Measurements from ENCODE around the gene CLBA1. TPM values are rescaled to one million over a fixed set of nuclear protein-coding genes. Genes with fewer than 3 reads are reported as not detected.

CLBA1 gene
- total and polyA plus RNA-seq, 2 donors from 2014 or later: 13.2 to 22.6 TPM

DNA sequence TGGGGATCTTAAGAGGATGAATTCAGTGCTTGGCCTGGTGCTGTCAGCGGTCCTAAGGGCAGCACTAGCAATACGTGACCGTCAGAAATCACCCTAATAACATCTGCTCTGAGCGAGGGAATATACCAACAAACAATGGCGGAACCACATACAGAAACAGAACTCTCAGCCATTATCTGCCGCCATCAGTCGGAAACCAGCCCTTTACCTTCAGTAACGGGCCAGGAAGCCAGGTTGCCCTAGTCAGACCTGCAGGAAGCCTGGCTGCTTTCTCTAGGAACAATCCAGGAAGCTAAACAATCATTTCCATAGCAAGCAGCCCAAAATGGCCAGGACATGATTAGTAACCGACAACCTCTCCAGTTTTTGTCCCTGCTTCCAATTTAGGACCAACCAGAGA is 29.7 kb downstream of the CLBA1 start:
- DNase-seq (no peak), FAIRE-seq (no peak)
- H3K27me3 ChIP-seq (ENCODE audit: control insufficient read depth, insufficient read depth, low read length): no peaks in the 10 kb centered on the region
- H3K9ac ChIP-seq (ENCODE audit: low read length in 3 of 3): no peak overlapping the region
- no peak overlapping the region for H3K27ac ChIP-seq (ENCODE audit: low read depth in 2 of 2, low read length in 2 of 2)
- H3K4me3 ChIP-seq (ENCODE audit: low read length in 3 of 3): no peak overlapping the region
- intact Hi-C loops (cut with DNase I): no loop called here
- no peaks in the 10 kb centered on the region for H3K9me3 ChIP-seq (ENCODE audit: control insufficient read depth in 2 of 3, insufficient read depth in 1 of 3, low read length in 3 of 3)
- H3K36me3 ChIP-seq (ENCODE audit: control insufficient read depth in 2 of 3, insufficient read depth in 3 of 3, low read length in 3 of 3): no peaks in the 10 kb centered on the region
- TF ChIP-seq, protein P1, sequence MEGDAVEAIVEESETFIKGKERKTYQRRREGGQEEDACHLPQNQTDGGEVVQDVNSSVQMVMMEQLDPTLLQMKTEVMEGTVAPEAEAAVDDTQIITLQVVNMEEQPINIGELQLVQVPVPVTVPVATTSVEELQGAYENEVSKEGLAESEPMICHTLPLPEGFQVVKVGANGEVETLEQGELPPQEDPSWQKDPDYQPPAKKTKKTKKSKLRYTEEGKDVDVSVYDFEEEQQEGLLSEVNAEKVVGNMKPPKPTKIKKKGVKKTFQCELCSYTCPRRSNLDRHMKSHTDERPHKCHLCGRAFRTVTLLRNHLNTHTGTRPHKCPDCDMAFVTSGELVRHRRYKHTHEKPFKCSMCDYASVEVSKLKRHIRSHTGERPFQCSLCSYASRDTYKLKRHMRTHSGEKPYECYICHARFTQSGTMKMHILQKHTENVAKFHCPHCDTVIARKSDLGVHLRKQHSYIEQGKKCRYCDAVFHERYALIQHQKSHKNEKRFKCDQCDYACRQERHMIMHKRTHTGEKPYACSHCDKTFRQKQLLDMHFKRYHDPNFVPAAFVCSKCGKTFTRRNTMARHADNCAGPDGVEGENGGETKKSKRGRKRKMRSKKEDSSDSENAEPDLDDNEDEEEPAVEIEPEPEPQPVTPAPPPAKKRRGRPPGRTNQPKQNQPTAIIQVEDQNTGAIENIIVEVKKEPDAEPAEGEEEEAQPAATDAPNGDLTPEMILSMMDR (IDR thresholded peaks at IDR 0.05; ENCODE audit: borderline replicate concordance, extremely low read depth, insufficient read depth): no peak
- peaks cover 0 to 14% (median 0%) of the 10 kb centered on the region in 3 donors for H3K4me1 ChIP-seq (ENCODE audit: control insufficient read depth in 2 of 3, insufficient read depth in 2 of 3, low read depth in 1 of 3, low read length in 3 of 3)

DNA sequence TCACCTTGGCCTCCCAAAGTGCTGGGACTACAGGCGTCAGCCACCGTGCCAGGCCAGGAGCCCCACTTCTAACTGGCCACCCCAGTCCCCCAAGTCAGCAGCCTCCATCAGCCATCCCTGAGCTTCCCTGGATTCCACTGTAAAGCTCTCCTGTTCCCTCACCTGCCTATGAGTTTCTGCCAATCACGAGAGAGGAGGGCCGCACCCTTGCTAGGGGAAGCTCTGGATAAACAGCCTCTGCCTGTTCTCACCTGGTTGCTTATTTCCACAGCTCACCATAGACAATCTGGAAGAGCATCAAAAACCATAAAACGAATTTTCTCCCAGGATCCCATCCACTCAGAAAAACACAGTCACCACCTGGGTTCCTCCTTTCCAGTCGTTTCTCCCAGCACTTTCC is 30.3 kb downstream of the CLBA1 start:
- H3K9ac ChIP-seq (ENCODE audit: low read length in 3 of 3): no peak overlapping the region
- H3K9me3 ChIP-seq (ENCODE audit: control insufficient read depth in 2 of 3, insufficient read depth in 1 of 3, low read length in 3 of 3): no peaks in the 10 kb centered on the region
- no peaks in the 10 kb centered on the region for H3K27me3 ChIP-seq (ENCODE audit: control insufficient read depth, insufficient read depth, low read length)
- H3K27ac ChIP-seq (ENCODE audit: low read depth in 2 of 2, low read length in 2 of 2): no peak overlapping the region
- TF ChIP-seq, protein P1 (IDR thresholded peaks at IDR 0.05; ENCODE audit: borderline replicate concordance, extremely low read depth, insufficient read depth): no peak
- intact Hi-C loops (cut with DNase I): no loop called here
- H3K4me1 ChIP-seq (ENCODE audit: control insufficient read depth in 2 of 3, insufficient read depth in 2 of 3, low read depth in 1 of 3, low read length in 3 of 3): peaks cover 0 to 15% (median 0%) of the 10 kb centered on the region in 3 donors
- FAIRE-seq (no peak), DNase-seq (no peak)
- no peaks in the 10 kb centered on the region for H3K36me3 ChIP-seq (ENCODE audit: control insufficient read depth in 2 of 3, insufficient read depth in 3 of 3, low read length in 3 of 3)
- H3K4me3 ChIP-seq (ENCODE audit: low read length in 3 of 3): no peak overlapping the region

DNA sequence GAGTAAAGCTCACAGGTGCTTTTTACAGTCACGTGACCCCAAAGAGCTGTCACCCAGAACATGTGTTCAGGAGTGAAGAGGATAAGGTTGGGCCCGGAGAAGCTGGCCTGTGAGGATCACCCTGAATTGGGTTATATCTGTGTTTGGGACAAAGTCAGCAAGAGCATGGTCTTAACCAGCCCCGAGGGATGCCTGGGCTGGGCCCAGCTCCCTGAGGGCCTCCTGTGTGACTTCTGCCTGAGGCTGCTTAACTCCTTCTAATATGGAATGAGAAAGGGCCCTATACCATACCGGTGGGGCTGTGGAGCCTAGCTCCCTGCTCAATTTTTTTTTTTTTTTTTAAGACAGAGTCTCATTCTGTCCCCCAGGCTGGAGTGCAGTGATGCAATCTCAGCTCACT is 32.8 kb downstream of the CLBA1 start:
- no peak overlapping the region for H3K9ac ChIP-seq (ENCODE audit: low read length in 3 of 3)
- H3K36me3 ChIP-seq (ENCODE audit: control insufficient read depth in 2 of 3, insufficient read depth in 3 of 3, low read length in 3 of 3): no peaks in the 10 kb centered on the region
- FAIRE-seq (no peak), DNase-seq (no peak)
- intact Hi-C loops (cut with DNase I): no loop called here
- H3K27me3 ChIP-seq (ENCODE audit: control insufficient read depth, insufficient read depth, low read length): no peaks in the 10 kb centered on the region
- no peak overlapping the region for H3K4me3 ChIP-seq (ENCODE audit: low read length in 3 of 3)
- no peaks in the 10 kb centered on the region for H3K9me3 ChIP-seq (ENCODE audit: control insufficient read depth in 2 of 3, insufficient read depth in 1 of 3, low read length in 3 of 3)
- H3K27ac ChIP-seq (ENCODE audit: low read depth in 2 of 2, low read length in 2 of 2): no peak overlapping the region
- TF ChIP-seq, protein P1 (IDR thresholded peaks at IDR 0.05; ENCODE audit: borderline replicate concordance, extremely low read depth, insufficient read depth): no peak
- peaks cover 0 to 16% (median 0%) of the 10 kb centered on the region in 3 donors for H3K4me1 ChIP-seq (ENCODE audit: control insufficient read depth in 2 of 3, insufficient read depth in 2 of 3, low read depth in 1 of 3, low read length in 3 of 3)
